SH-SY5Y (cell line): ENCODE data around the gene ACOT11.

Source experiments
- GATA2 ChIP-seq: IDR thresholded peaks from 2 replicates; pipeline ENCODE4 v1.6.1; 2011; ENCODE audit warnings: mild to moderate bottlenecking, low read depth, low read length
- GATA3 ChIP-seq: IDR thresholded peaks from 2 replicates; pipeline ENCODE4 v1.6.1; 2011; ENCODE audit warnings: low read depth, mild to moderate bottlenecking, low read length, moderate library complexity

The ACOT11 gene

DNA sequence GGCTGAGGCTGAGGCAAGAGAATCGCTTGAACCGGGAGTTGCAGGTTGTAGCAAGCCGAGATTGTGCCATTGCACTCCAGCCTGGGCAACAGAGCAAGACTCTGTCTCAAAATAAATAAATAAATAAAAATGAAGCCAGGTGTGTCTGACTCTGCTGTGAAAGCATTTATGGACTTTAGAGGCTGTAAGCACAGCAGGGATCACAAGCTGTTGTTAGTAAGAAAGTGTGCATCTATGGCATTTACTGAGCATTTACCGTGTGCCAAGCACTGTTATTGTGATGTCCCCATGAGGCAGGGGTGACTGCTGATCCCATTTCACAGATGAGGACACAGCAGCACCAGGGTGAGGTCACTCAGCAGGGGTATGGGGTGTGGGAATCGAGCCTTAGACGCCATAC, 55.2 kb downstream of the ACOT11 start:
- no peak for TF ChIP-seq GATA2
- no peak for TF ChIP-seq GATA3

DNA sequence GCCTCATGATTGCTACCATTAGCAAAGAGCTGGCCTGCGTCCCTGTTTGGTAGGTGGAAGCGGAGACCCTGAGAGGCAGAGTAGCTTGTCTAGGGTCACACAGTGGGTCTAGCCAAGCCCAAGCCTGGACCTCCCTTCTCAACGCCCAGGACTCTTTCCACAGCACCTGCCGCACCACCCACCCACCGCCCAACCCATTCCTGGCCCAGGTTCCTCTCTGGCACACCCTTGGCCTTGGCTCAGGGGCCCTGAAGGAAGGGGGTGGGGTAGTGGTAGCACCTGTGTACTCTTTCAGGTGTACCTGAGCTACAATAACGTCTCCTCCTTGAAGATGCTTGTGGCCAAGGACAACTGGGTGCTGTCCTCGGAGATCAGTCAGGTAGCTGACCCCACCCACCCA, 56.0 kb downstream of the ACOT11 start:
- TF ChIP-seq GATA3 (no peak), GATA2 (no peak)

DNA sequence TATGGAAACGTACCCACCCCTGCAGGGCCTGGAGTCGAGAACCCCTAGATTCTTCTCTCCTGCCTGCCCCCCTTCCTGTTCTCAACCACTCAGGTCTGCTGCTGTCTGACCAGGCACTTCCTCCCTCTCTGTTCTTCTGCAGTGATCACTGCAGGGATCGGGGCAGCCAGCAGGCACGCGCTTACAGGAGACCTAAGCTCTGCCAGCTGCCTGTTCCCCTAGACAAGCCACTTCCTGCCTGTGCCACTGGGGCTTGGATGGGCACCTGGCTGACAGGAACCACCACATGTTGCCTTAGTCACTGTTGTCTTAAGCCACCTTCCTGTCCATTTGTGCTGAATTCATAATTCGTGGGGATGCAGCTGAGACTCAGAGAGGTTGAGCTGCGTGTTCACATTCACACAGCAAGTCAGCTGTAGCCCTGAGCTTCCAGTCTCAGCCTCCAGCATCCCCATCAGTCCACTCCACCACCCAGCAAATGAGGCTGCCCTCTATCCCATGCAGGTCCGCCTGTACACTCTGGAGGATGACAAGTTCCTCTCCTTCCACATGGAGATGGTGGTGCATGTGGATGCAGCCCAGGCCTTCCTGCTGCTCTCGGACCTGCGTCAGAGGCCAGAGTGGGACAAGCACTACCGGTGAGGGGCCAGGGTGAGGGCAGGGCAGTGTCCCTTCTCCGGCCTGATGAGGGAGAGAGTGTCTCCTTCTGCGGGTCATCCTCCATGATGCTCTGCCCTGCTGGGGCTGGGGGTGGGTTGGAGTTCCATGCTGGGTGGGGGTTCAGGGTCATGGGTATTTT, 56.7 kb downstream of the ACOT11 start:
- TF ChIP-seq GATA2 (no peak), GATA3 (no peak)

- peak; percentile 68 for TF ChIP-seq GATA2
- no peak for TF ChIP-seq GATA3
Observed at GRCh38 chr1:54606096-54606989, 58.3 kb downstream of the ACOT11 start.

GRCh38 chr1:54606990-54607325, 58.9 kb downstream of the ACOT11 start:
- TF ChIP-seq GATA2 (no peak), GATA3 (no peak)

DNA sequence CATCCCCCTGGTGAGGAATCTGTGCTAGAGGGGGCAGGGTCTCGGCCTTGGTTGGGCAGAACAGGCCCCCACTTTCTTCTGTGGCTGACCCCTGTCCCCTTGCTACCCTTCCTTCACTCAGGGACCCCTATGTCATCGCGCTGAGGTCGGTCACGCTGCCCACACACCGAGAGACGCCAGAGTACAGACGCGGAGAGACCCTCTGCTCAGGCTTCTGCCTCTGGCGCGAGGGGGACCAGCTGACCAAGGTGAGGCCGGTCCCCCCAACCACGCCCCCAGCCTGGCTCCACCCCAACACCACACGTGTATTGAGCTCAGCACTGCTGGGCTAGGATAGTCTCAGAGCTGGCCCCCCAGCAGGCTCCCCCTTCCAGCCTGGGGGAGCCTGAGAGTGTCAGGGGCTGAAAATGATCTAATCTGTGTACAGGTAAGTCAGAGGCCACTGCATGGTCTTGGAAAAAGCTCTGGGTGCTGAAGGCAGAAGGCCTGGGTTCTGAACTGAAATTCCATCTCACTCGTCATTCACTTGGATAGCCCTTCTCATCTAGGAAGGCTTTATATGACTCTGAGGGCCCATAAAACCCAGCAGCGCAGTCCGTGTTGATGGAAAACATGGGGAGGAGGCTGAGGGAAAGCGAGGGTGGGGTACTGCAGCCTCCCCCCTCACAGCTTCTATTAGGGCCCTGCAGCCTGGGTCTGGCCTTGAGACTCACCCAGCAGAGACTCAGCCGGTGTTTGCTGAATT, 60.0 kb downstream of the ACOT11 start:
- TF ChIP-seq GATA3 (no peak), GATA2 (no peak)

- no peak for TF ChIP-seq GATA3
- TF ChIP-seq GATA2 = no peak
Observed at GRCh38 chr1:54608566-54609230, 60.7 kb downstream of the ACOT11 start.

- TF ChIP-seq GATA2 (no peak), GATA3 (no peak)
Observed at GRCh38 chr1:54609301-54609921, 61.4 kb downstream of the ACOT11 start.

DNA sequence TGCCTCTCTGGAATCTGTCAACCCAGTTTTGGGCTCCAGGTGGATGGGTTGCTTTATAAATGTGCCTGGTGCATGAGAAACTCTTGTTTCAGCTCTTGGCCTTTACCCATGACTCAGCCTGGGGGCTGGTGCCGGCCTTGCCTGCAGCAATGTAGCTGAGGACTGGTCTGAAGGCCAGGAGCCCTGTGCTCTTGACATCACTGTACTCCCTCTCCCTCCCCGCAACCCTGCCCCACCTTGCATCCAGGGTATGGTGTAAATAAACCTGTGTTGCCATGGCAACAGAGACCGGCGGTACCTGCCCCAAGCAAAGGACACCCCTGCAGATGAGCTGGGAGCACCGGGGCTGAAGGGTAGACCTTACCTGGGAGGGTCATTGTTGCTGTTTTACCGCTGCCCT, 62.0 kb downstream of the ACOT11 start:
- no peak for TF ChIP-seq GATA3
- no peak for TF ChIP-seq GATA2

DNA sequence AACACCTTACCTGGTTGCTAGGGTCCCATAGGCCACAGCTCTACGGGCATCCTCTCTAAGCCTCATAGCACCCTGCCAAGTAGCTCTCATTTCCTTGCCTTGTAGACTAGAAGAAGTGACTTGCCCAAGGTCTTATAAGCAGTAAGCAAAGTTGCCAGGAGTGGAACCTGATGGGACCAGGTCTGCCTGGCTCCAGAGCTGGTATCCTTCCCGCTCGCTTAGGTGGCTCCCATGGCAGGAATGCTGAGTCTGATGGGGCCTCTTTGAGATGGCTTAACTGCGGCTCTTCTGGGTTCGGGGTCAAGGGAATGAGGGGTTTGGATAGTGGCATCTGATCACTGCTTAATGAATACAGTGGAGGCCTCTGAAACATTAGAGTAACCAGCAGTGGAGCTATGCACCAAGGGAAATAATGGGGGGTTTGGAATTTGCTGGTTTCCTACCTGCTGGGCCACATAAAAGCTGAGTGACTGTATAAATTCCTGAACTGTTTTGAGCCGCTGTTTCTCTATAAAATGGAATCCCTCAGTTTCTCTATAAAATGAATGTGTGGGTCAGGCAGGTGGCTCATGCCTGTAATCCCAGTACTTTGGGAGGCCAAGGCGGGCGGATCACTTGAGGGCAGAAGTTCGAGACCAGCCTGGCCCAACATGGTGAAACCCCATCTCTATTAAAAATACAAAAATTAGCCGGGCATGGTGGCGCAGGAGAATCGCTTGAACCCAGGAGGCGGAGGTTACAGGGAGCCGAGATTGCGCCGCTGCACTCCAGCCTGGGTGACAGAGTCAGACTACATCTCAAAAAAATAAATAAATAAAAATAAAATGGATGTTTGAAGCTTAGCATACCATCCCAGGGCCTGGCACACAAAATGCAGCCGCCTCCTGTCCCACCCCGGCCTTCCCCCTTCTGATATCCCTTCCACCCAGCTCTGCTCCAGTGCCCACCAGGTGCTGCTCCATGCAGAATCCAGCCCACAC, 62.9 kb downstream of the ACOT11 start:
- TF ChIP-seq GATA3 (no peak), GATA2 (no peak)

GRCh38 chr1:54611621-54612020, 63.6 kb downstream of the ACOT11 start:
- TF ChIP-seq GATA3 = no peak
- no peak for TF ChIP-seq GATA2

- TF ChIP-seq GATA2 (no peak), GATA3 (no peak)
Observed at GRCh38 chr1:54614024-54614423, 66.0 kb downstream of the ACOT11 start.
